GM21737 (cell line): Measurements from ENCODE around the gene SLC25A31.
A peak's percentile ranks its signal among the peaks of the same experiment; 100 is the strongest.

ENCODE experiments used
- ATAC-seq: cut with Tn5 transposase; IDR thresholded peaks from one replicate; pipeline ENCODE4 v1.9.1; 2021; ENCODE audit warnings: mild to moderate bottlenecking, moderate library complexity; ENCODE audit not compliant: unreplicated experiment

Gene SLC25A31

DNA sequence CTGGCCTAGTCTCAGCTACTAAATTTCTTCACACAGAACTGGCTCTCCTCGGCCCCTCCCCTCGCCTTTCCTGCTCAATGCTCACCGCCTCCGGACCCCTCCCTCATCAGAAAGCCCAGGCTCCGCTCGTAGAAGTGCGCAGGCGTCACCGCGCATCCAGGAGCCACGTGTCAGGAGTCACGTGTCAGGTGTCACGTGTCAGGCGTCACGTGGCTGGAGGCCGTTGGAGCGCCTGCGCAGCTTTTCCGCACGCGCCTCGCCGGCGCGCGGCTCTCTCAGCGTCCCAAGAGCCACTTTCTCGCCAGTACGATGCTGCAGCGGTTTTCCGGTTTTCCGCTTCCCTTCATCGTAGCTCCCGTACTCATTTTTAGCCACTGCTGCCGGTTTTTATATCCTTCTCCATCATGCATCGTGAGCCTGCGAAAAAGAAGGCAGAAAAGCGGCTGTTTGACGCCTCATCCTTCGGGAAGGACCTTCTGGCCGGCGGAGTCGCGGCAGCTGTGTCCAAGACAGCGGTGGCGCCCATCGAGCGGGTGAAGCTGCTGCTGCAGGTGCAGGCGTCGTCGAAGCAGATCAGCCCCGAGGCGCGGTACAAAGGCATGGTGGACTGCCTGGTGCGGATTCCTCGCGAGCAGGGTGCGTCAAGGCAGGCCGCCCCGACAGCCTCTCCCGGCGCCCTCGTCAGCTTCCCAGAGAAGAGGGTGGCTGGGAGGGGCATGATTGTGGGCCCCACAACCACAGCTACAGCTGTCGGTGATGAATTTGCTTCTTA is at the start of gene SLC25A31:
Gene SLC25A31, plus strand, starts transcription at position 259 of the 772 bp plus-strand sequence. Its CDS starts 146 bp downstream, at position 405.
- no peak for ATAC-seq

DNA sequence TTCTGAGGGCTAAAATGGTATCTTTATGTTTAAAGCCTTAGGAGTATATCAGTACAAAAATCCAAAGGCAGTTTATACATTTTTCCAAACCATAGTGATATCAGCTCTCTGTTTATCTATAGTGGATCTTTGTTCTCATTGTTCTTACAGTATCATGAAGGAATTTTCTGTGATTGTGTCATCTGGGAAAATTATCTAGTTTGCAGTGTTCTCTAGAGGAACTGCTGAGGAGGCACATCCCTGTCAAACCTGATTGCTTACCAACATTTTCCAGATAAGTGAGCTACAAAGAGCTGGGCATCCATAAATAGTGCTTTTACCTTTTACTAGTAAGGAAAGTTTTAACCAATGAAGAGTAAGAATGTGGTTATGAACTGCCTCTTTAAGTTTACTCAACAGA is 44.9 kb upstream of the SLC25A31 start:
- no peak for ATAC-seq

DNA sequence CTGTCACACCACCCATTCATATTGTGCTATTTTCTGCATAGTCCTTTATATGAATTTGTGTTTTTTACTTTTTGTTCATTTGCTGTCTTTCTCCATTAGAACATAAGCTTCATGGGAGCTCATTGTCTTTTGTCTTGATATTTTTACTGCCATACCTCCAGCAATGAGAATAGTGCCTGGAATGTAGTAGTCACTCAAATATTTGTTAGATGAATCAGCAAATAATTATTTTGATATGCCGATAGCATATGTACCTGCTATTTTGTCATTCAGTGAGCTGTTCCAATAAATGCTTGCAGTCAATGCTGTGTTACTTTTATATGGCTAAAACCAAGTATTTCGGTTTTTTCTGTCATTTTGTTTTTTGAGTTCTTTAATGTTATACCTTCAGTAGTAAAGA is 43.5 kb upstream of the SLC25A31 start:
- no peak for ATAC-seq

DNA sequence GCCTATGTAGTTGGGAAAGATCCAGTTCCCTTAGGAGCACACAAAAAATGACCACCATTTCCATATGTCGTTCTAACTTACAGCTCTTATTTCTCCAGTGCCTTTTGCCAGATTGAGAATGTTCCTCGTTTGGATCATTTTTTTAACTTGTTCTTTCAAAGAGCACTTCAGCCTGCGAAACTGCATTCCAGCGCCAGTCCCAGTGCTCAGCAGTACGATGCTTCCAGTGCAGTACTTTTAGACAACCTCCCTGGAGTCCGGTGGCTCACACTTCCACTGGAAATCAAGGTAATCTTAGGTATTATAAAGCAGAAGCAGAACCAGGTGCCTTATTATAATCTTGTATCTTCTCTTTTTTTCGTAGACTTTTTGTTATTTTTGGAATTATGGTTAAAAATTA is 42.6 kb upstream of the SLC25A31 start:
- ATAC-seq: no peak

DNA sequence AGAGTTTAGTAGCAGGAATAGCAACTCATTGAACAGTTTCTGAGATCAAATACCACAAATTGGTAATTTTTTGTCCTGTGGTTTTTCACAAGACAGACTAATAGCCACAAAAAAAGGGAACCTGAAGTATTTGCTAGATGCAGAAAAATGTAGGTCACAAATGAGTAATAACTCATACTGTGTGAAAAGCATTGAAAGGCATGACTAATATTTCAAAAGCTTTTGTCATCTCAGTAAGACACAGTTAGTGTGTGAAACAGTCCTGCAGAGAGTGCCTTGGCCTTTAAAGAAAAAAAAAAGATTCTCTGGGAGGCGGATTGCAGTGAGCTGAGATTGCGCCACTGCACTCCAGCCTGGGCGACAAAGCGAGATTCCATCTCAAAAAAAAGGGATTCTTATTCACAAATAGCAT is 31.4 kb upstream of the SLC25A31 start:
- ATAC-seq: peak; percentile 98

DNA sequence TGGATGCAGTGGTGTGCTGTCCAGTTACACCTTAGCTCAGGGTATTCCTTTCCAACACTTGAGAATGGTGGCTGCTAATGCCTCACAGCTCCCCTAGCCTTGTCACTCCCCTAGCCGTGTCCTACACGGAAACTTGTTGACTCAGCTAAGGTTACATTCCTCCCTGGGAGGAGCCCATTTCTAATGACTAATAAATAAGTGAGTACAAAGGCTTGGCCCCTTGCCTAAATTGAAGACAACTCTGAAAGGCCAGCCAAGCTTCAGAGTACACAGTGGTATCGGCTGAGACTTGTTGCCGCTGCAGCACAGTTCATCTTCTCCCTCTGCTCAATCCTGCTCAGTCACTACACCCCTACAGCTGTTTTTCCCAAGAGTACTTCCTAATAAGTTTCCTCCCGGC is 21.2 kb upstream of the SLC25A31 start:
- ATAC-seq: no peak

DNA sequence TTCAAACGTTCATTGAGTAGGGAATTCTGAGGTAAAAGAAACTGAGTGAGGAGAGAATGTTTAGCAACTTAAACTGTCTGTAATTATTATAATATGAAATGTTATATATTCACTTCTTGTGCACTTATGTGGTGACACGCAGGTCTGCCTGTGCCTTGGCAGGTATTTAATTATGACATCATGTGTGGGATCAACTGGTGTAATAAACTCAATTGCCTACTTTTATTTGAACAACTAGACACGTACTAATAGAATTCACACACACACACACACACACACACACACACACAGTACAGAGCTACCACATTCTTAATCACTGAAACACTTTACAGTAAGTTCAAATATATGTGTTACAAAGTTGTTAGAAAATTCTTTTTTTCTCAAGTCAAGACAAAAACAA is 20.7 kb upstream of the SLC25A31 start:
- no peak for ATAC-seq

DNA sequence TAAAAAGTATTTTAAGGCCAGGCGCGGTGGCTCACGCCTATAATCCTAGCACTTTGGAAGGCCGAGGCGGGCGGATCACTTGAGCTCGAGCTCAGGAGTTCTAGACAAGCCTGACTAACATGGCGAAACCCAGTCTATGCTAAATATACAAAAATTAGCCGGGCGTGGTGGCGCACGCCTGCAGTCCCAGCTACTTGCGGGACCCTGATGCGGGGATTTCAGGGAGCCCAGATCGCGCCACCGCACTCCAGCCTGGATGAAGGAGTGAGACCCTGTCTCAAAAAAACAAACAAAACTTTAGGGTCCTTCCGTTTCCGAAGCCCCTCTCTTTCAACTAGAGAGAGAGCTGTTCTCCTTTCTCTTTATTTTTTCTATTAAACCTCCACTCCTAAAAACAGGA is 1.2 kb downstream of the SLC25A31 start:
- ATAC-seq: no peak

DNA sequence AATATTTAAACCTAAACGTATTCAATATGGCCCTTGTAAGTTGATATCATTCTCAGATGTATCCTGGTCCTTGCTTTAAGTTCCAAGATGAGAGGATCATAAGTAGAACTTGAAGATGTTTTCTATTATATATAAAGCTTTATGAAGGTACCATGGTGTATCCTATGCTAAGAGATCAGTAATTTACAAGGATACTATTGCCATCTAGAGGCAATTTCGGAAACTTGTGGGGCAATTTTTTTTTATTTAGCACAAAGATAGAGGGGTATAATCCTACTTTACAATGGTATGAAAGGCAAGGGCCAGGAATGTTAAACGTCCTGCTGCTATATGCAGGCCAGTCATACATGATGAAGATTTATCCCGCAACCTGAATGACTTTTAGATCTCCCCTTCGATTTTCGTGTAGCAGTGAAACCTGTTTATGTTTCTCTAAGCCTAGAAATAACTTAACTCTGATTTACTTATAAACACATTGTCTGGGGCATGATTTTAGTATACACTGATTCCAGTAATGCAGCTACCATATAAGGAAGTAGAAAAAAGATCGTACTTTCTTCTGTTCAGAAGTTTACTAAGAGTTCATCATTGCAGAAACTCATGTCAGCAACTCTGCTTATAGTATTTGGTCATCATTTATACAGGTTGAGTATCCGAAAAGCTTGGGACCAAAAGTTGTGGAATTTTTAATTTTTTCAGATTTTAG is 2.6 kb downstream of the SLC25A31 start:
- no peak for ATAC-seq

DNA sequence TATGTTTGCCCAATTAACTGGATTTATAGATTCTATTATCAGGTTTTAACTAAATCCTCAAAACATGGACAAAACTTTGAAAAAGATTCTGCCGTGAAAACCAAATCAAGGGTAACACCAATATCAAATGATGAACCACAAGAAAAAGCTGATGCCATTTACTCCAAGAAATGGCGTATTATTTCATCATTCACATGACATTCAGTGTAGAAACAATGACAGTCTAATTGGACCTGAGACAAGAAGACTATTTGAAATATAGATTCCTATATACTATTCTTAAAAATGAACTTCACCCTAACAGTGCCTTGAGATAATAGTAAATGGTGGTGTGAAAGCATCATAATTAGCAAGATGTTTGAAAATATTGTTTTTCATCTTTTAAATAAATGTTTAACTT is 4.8 kb downstream of the SLC25A31 start:
- no peak for ATAC-seq

DNA sequence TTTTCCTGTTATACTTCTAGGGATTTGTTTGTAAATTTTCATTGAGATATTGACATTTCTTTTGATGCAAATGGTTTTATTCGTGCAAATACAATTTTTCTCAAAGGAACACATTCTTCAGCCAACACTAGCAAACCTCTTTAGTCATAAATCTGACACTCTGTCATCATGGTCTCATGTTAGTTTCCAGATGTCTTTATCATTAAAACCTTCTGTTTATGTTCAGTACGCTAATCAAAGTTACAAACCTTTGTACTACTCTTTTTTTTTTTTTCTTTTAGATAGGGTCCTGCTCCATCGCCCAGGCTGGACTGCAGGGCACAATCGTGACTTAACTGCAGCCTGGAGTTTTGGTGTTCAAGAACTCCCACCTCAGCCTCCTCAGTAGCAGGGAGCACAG is 7.1 kb downstream of the SLC25A31 start:
- ATAC-seq: no peak

DNA sequence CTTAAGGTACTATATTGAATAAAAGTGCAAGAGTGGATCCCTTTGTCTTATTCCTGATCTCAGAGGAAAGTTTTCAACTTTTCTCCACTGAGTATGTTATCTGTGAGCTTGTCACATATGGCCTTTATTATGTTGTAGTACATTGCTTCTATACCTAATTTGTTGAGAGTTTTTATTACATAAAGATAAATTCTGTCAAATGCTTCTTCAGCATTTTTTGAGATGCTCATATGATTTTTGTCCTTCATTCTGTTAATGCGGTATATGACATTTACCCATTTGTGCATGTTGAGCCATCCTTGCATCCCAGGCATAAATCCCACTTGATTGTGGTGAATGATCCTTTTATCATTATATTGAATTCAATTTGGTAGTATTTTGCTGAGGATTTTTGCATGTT is 11.0 kb downstream of the SLC25A31 start:
- ATAC-seq: no peak

DNA sequence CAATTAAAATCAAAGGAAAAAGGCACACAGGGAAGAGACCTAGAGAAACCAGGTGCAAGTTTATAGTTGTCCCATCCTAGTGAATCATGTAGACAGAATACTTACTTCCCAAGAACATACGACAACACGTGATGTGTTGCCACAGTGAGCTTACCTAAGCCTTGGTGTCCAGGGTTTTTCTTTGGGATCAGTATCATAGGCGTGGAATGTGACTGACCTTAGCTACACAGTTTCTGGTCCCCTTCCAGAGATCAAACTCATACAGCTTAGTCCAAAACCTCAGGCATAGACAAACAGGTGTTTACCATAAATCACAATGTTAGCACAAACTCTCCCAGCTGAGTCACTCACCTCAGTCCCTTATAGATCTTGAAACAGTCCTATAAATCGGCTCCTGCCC is 17.7 kb downstream of the SLC25A31 start:
- ATAC-seq: no peak

DNA sequence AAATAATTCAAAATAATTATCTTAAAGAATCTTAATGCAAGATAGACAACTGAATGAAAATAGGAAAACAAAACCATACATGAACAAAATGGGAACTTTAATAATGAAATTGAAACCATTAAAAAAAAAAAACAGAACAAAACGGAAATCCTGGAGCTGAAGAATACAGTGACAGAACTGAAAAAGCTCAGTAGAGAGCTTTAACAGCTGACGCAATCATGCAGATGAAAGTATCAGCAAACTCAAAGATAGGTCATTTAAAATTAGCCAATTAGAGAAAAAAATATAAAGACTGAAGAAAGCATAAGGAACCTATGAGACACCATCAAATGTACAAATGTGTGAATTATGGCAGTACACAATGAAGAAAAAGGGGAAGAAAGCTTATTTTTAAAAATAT is 18.8 kb downstream of the SLC25A31 start:
- ATAC-seq: no peak

DNA sequence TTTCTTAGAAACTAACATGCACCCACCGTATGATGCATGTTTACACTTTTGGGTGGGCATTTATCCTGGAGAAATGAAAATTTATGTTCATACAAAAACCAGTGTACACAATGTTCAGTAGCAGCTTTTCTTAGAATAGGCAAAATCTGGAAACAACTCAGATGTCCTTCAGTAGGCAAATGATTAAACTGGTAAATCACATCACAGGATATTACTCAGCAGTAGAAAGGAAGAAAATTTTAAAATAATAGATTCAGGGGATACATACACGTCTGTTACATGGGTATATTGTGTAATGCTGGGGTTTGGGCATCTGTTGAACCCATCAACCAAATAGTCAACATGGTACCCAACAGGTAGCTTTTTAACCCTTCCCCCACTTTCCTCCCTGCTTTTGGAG is 26.7 kb downstream of the SLC25A31 start:
- no peak for ATAC-seq

DNA sequence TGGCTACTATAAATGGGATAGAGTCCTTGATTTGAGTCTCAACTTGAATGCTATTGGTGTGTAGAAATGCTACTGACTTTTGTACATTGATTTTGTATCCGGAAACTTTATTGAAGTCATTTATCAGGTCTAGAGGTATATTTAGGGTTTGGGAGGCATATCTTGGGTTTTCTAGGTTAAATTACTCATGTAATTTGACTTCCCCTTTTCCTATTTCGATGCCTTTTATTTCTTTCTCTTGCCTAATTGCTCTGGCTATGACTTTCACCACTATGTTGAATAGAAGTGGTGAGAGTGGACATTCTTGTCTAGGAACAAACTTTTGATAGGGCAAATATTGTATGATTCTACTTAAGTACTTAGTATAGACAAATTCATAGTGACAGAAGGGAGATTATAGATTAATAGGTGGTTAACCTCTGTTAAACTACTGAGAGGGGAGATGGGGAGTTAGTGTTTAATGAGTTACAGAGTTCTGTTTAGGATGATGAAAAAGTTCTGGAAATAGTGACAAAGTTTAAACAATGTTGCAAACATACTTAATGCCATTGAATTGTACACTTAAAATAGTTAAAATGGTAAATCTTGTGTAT is 29.1 kb downstream of the SLC25A31 start:
- peak; percentile 80 for ATAC-seq

DNA sequence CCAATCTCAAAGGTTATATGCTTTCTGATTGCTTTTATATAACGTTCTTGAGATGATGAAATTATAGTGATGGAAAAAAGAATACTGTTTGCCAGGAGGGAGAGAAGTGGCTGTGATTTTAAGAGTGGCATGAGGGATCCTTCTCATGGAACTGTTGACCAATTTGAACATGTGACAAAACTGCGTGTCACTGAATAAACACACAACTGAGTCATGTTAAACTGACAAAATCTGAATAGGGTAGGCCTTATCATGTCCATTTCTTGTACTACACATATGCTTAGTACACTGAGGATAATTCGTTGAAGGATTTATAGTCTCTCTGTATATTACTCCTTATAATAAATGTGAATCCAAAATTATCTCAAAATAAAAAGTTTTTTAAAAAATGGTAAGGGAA is 29.7 kb downstream of the SLC25A31 start:
- no peak for ATAC-seq

DNA sequence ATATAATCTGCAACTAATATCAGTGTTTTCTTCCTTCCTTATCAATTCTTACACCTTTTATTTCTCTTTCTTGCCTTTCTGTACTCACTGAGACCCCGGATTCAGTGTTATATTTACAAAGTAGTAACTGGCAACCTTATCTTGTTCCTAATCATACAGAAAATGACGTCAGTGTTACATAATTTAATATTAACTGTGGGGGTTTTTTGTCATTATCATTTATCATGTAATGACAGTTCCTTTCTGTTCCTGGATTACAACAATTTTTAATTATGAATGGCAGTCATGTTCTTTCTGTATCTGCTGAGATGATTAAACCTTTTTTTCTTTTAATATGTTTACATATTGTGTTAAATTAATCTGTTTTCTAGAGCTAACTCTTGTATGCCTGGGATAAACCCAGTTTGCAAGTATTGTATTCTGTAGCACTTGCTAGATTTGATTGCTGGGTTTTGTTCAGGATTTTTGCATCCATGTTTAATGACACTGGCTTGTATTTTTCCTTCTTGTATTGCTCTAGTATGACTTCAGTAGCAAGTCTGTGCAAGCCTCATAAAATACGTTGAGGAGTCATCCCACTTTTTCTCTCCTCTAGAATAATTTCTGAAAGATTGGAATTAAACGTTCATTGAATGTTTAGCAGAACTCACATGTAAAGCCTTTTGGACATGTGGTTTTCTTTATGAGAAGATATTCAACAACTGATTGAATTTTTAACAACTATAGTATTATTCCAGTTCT is 41.5 kb downstream of the SLC25A31 start:
- no peak for ATAC-seq

DNA sequence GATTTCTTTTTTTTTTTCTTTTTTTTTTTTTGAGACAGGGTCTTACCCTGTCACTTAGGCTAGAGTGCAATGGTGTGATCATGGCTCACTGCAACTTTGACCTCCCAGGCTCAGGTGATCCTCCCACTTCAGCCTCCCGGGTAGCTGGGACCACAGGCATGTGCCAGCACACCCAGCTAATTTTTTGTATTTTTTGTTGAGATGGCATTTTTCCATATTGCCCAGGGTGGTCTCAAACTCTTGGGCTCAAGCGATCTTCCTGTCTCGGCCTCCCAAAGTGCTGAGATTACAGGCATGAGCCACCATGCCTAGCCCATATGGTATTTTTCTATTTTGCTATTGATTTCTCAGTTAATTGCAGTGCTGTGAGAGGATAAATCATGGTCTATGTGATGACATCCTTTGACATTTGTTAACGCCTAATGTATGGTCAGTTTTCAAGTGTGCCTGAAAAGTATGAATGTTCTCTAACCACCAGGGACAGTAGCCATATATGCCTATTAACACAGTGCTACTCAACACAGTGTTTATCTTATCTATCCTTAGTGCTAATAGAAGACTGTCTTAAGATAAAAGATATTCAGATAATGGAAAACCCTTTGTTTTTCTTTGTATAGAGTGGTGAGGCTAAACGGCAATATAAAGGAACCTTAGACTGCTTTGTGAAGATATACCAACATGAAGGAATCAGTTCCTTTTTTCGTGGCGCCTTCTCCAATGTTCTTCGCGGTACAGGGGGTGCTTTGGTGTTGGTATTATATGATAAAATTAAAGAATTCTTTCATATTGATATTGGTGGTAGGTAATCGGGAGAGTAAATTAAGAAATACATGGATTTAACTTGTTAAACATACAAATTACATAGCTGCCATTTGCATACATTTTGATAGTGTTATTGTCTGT is 42.8 kb downstream of the SLC25A31 start:
- no peak for ATAC-seq

DNA sequence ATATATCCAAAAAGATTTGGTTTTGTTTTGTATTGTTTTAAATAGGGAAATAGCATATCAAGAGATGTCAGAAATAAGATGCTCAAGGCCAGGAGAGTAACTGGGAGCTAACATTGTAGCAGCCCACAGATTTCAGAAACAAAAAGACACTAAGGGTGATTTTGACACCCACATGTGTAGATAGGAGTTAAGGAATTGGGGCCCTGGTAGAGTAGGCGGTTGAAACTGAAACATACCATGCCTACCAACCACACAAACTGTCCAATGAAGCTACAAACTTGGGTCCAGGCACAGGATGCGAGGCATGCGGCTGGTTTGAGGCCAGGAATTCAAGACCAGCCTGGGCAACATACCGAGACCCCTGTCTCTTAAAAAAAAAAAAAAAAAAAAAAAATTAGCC is 45.6 kb downstream of the SLC25A31 start:
- ATAC-seq: no peak
